PC-9 (cell line): ENCODE data around the gene OR12D2. TPM values are rescaled to one million over a fixed set of nuclear protein-coding genes. Genes with fewer than 3 reads are reported as not detected.

Experiments
- BruUV-seq: library from RNA; stranded (reverse); fragments of 400-500 nt; replicated peaks from 2 replicates; lab custom pipeline; 2021; lab: Mats Ljungman, UMichigan
- CTCF ChIA-PET: fragments of 300-600 bp; sonication (Branson Sonifier 250); formaldehyde crosslinking; loops from one replicate; lab custom pipeline; 2022; ENCODE audit warnings: antibody characterized with exemption; lab: Charles Lee
- POLR2A ChIA-PET: fragments of 300-600 bp; sonication (Branson Sonifier 250); formaldehyde crosslinking; loops from one replicate; lab custom pipeline; 2022; ENCODE audit warnings: antibody characterized with exemption; ENCODE audit not compliant: unreplicated experiment; lab: Charles Lee
- DNase-seq, 2 experiments: peaks; one replicate each; pipeline versions ENCODE4 v3.0.0 to v3.0.0-alpha.2; 2015 to 2022; ENCODE audit warnings: mixed read lengths in 1 of 2
- H2AFZ ChIP-seq: fragments of 200-600 bp; sonication (generic); 2 replicates; pipeline ENCODE4 v1.8.1; 2017; ENCODE audit warnings: antibody characterized with exemption
- H3F3A ChIP-seq: fragments of 200-600 bp; sonication (generic); 2 replicates; pipeline ENCODE4 v1.8.1; 2017; ENCODE audit warnings: antibody characterized with exemption, mild to moderate bottlenecking, low read depth; ENCODE audit not compliant: insufficient read depth
- H3K27ac ChIP-seq: fragments of 200-600 bp; sonication (generic); 2 replicates; pipeline ENCODE4 v1.6.1; 2016; ENCODE audit warnings: mixed run types
- H3K27me3 ChIP-seq: fragments of 200-600 bp; sonication (generic); 2 replicates; pipeline ENCODE4 v1.6.1; 2016; ENCODE audit warnings: low read depth, mixed run types; ENCODE audit not compliant: insufficient read depth
- H3K36me3 ChIP-seq: fragments of 200-600 bp; sonication (generic); 2 replicates; pipeline ENCODE4 v1.6.1; 2016; ENCODE audit warnings: low read depth, mixed run types
- H3K4me1 ChIP-seq: fragments of 200-600 bp; sonication (generic); replicated peaks from 2 replicates; pipeline ENCODE4 v1.6.1; 2016; ENCODE audit warnings: mixed run types; ENCODE audit not compliant: insufficient read depth
- H3K4me2 ChIP-seq: fragments of 200-600 bp; sonication (generic); 2 replicates; pipeline ENCODE4 v1.6.1; 2017; ENCODE audit warnings: mixed run types
- H3K4me3 ChIP-seq: fragments of 200-600 bp; sonication (generic); 2 replicates; pipeline ENCODE4 v1.6.1; 2016; ENCODE audit warnings: mixed run types
- H3K79me2 ChIP-seq: fragments of 200-600 bp; sonication (generic); 2 replicates; pipeline ENCODE4 v1.6.1; 2017; ENCODE audit warnings: low read depth, mixed run types
- H3K9me2 ChIP-seq: fragments of 200-600 bp; sonication (generic); 2 replicates; pipeline ENCODE4 v1.8.1; 2017; ENCODE audit warnings: mild to moderate bottlenecking; ENCODE audit not compliant: insufficient read depth
- H3K9me3 ChIP-seq: fragments of 200-600 bp; sonication (generic); 2 replicates; pipeline ENCODE4 v1.8.1; 2016; ENCODE audit warnings: low read depth; ENCODE audit not compliant: insufficient read depth
- H4K20me1 ChIP-seq: fragments of 200-600 bp; sonication (generic); 2 replicates; pipeline ENCODE4 v1.8.1; 2017; ENCODE audit not compliant: insufficient read depth
- EZH2 ChIP-seq: fragments of 200-600 bp; sonication (generic); IDR thresholded peaks from 2 replicates; pipeline ENCODE4 v1.8.0; 2017; ENCODE audit warnings: antibody characterized with exemption, low read depth
- intact Hi-C: fragments of 100-400 bp; cut with micrococcal nuclease; formaldehyde crosslinking; loops from one replicate; pipeline ENCODE4 v1.10.0; 2022; ENCODE audit not compliant: unreplicated experiment
- total RNA-seq: library from RNA; stranded (reverse); gene quantifications from 2 replicates; pipeline ENCODE4 v1.2.3, GENCODE V29; 2021
- TF ChIP-seq, protein P1 (sequence below): fragments of 200-600 bp; sonication (generic); conservative IDR thresholded peaks from 2 replicates; pipeline ENCODE4 v1.6.1; 2017; ENCODE audit warnings: mixed run types, antibody characterized with exemption, mild to moderate bottlenecking, moderate library complexity

OR12D2 gene
- total RNA-seq, 1 experiment from 2014 or later: not detected

DNA sequence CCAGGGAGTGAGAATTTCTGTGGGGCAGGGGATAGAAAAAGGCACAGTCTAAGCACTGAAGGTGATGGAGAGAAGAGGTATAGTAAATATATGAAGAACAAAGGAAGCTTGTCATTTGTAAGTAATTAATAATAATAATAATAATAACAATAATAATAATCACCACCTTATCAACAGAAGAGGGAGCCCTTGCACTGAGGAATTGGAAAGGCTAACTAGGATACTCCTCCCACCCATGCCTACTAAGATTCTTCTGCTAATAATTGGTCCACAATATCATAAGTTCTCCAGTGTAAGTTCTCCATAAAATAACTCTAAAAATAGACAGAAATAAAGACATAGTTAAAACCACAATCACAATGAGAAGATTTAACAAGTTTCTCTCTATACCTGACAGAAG is 19.4 kb upstream of the OR12D2 start:
- POLR2A ChIA-PET: no interaction called here
- Histone ChIP-seq H3K4me2 (no peak overlapping the region), H3F3A (no peaks in the 10 kb centered on the region), H3K36me3 (no peaks in the 10 kb centered on the region), H3K9me2 (no peaks in the 10 kb centered on the region), H3K4me3 (no peak overlapping the region), H2AFZ (no peak overlapping the region), H3K79me2 (no peaks in the 10 kb centered on the region), H3K27ac (no peak overlapping the region), H3K9me3 (no peaks in the 10 kb centered on the region), H4K20me1 (no peaks in the 10 kb centered on the region), H3K4me1 (no peaks in the 10 kb centered on the region), H3K27me3 (no peaks in the 10 kb centered on the region)
- intact Hi-C loops: no loop called here
- DNase-seq: no peak
- no peak for TF ChIP-seq EZH2
- BruUV-seq: no TSS peak
- CTCF ChIA-PET: no interaction called here

DNA sequence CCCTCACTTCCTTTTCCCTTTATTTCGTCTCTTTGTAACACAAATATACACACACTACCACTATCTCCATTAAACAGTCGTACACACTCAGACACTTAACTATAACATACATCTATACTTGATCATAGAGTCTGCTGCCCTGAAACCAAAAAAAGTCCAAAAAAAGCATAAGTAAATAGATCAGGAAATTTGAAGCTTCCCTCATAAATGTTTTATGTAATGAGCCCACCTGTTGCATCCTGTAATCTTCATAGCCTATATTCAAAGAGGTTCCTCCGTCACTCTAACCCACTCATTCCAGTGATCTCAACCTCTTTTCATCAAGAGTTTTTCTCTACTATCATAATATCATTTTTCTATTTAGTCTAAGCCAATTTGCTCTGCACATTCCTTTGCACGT is 6.9 kb upstream of the OR12D2 start:
- Histone ChIP-seq H4K20me1 (no peaks in the 10 kb centered on the region), H2AFZ (no peak overlapping the region), H3K9me2 (no peaks in the 10 kb centered on the region), H3K4me3 (no peak overlapping the region), H3F3A (no peaks in the 10 kb centered on the region), H3K27ac (no peak overlapping the region), H3K36me3 (no peaks in the 10 kb centered on the region), H3K79me2 (no peaks in the 10 kb centered on the region), H3K4me1 (no peaks in the 10 kb centered on the region), H3K27me3 (0 out of 2 replicates have a peak, but pooled peaks cover 4% of the 10 kb centered on the region), H3K4me2 (no peak overlapping the region), H3K9me3 (no peaks in the 10 kb centered on the region)
- TF ChIP-seq EZH2: no peak
- TF ChIP-seq, protein P1, sequence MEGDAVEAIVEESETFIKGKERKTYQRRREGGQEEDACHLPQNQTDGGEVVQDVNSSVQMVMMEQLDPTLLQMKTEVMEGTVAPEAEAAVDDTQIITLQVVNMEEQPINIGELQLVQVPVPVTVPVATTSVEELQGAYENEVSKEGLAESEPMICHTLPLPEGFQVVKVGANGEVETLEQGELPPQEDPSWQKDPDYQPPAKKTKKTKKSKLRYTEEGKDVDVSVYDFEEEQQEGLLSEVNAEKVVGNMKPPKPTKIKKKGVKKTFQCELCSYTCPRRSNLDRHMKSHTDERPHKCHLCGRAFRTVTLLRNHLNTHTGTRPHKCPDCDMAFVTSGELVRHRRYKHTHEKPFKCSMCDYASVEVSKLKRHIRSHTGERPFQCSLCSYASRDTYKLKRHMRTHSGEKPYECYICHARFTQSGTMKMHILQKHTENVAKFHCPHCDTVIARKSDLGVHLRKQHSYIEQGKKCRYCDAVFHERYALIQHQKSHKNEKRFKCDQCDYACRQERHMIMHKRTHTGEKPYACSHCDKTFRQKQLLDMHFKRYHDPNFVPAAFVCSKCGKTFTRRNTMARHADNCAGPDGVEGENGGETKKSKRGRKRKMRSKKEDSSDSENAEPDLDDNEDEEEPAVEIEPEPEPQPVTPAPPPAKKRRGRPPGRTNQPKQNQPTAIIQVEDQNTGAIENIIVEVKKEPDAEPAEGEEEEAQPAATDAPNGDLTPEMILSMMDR: no peak
- CTCF ChIA-PET: no interaction called here
- no TSS peak for BruUV-seq
- intact Hi-C loops: no loop called here
- POLR2A ChIA-PET: no interaction called here
- DNase-seq: no peak

DNA sequence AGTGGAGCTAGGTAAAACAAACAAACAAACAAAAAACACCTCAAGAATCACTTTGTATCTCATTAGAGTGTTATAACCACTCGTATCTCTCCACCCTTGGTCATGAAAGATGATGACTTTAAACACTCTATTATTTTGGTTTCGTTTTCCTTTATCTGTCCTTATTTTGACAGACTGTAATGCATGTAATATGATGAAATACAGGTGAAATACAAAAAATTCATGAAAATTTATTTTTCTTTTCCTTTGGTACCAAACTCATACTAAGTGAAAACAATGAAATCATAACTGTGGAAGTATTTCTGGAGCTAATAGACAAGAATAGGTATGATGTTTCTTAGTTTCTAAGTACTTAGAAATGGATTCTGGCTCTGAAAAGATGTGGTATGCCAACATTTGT is 4.1 kb downstream of the OR12D2 start:
- no peaks in the 10 kb centered on the region for H3K79me2 ChIP-seq
- no peak overlapping the region for H3K4me2 ChIP-seq
- intact Hi-C loops: no loop called here
- 0 out of 2 replicates have a peak, but pooled peaks cover 5% of the 10 kb centered on the region for H3K27me3 ChIP-seq
- CTCF ChIA-PET: no interaction called here
- H3K36me3 ChIP-seq: no peaks in the 10 kb centered on the region
- H2AFZ ChIP-seq: no peak overlapping the region
- H3F3A ChIP-seq: no peaks in the 10 kb centered on the region
- H3K4me3 ChIP-seq: no peak overlapping the region
- no peaks in the 10 kb centered on the region for H3K9me2 ChIP-seq
- no peak overlapping the region for H3K27ac ChIP-seq
- DNase-seq: no peak
- H3K9me3 ChIP-seq: no peaks in the 10 kb centered on the region
- TF ChIP-seq, protein P1: no peak
- no peak for TF ChIP-seq EZH2
- POLR2A ChIA-PET: no interaction called here
- no peaks in the 10 kb centered on the region for H3K4me1 ChIP-seq
- no peaks in the 10 kb centered on the region for H4K20me1 ChIP-seq
- BruUV-seq: no TSS peak

DNA sequence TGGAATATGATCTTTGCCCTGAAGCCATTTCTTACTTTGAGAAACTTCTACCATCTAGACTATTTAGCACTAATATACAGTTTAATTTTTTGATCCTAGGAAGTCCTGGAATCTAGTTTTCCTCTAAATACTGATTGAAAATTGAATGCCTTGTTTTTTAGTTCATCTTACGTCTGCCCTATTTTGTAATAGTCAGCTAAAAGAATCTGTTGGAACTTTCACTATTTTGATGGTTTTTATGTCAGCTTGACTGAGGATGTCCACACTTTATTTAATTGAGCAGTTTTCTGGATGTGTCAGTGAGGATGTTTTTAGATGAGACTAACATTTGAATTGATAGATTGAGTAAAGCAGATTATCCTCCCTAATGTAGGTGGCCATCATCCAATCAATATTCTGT is 8.4 kb downstream of the OR12D2 start:
- intact Hi-C loops: no loop called here
- H3F3A ChIP-seq: no peaks in the 10 kb centered on the region
- BruUV-seq: no TSS peak
- no peaks in the 10 kb centered on the region for H3K79me2 ChIP-seq
- no peaks in the 10 kb centered on the region for H3K36me3 ChIP-seq
- H3K27ac ChIP-seq: no peak overlapping the region
- H3K9me3 ChIP-seq: no peaks in the 10 kb centered on the region
- H3K4me2 ChIP-seq: no peak overlapping the region
- H3K4me3 ChIP-seq: no peak overlapping the region
- no peaks in the 10 kb centered on the region for H3K27me3 ChIP-seq
- H2AFZ ChIP-seq: no peak overlapping the region
- no peaks in the 10 kb centered on the region for H4K20me1 ChIP-seq
- no peaks in the 10 kb centered on the region for H3K9me2 ChIP-seq
- ChIA-PET CTCF (no interaction called here), POLR2A (no interaction called here)
- DNase-seq: no peak
- H3K4me1 ChIP-seq: no peaks in the 10 kb centered on the region
- no peak for TF ChIP-seq EZH2
- TF ChIP-seq, protein P1: no peak
